ENCODE data around the gene HCRTR2.
"Not testable (repeated sequence)": the region's sequence is repeated elsewhere in the genome, so short reads cannot be mapped to it uniquely, and the experiment has no call there.

Gene HCRTR2

GRCh38 chr6:55142610-55143009 is 31.7 kb upstream of the HCRTR2 start:
- TF ChIP-seq RARB (CRISPR knock-in tag; IDR thresholded peaks at IDR 0.05) (no peak), ZNF565 (CRISPR knock-in tag; conservative IDR thresholded peaks at IDR 0.05; ENCODE audit: low read depth) (no peak), TSHZ2 (CRISPR knock-in tag; IDR thresholded peaks at IDR 0.05) (no peak), CSDC2 (CRISPR knock-in tag; IDR thresholded peaks at IDR 0.05) (no peak), ARNTL (CRISPR knock-in tag; IDR thresholded peaks at IDR 0.05; ENCODE audit: borderline replicate concordance, low read depth) (no peak), TCF4 (CRISPR knock-in tag; IDR thresholded peaks at IDR 0.05; ENCODE audit: borderline replicate concordance) (no peak), ZFP30 (CRISPR knock-in tag; IDR thresholded peaks at IDR 0.05) (no peak), ZC3H10 (CRISPR knock-in tag; IDR thresholded peaks at IDR 0.05) (no peak), ESRRG (CRISPR knock-in tag; IDR thresholded peaks at IDR 0.05) (no peak), ISL1 (CRISPR knock-in tag; IDR thresholded peaks at IDR 0.05) (no peak), PPARA (CRISPR knock-in tag; IDR thresholded peaks at IDR 0.05; ENCODE audit: borderline replicate concordance) (no peak), PATZ1 (CRISPR knock-in tag; IDR thresholded peaks at IDR 0.05; ENCODE audit: borderline replicate concordance) (no peak), OSR1 (CRISPR knock-in tag; IDR thresholded peaks at IDR 0.05) (no peak), POU6F1 (CRISPR knock-in tag; IDR thresholded peaks at IDR 0.05; ENCODE audit: borderline replicate concordance, low read depth) (no peak)

GRCh38 chr6:55153284-55153683 is 21.0 kb upstream of the HCRTR2 start:
- TF ChIP-seq CSDC2 (CRISPR knock-in tag; IDR thresholded peaks at IDR 0.05): no peak
- no peak for ATAC-seq

More at GRCh38 chr6:55142610-55143009, 31.7 kb upstream of the HCRTR2 start:
- no peak for ATAC-seq

- ATAC-seq: not testable (repeated sequence)
Observed at GRCh38 chr6:55158784-55159183, 15.5 kb upstream of the HCRTR2 start.

GRCh38 chr6:55167860-55168259 is 6.5 kb upstream of the HCRTR2 start:
- no peak for TF ChIP-seq OSR1 (CRISPR knock-in tag; IDR thresholded peaks at IDR 0.05)
- no peak for TF ChIP-seq PATZ1 (CRISPR knock-in tag; IDR thresholded peaks at IDR 0.05; ENCODE audit: borderline replicate concordance)
- TF ChIP-seq BACH2 (CRISPR knock-in tag; IDR thresholded peaks at IDR 0.05; ENCODE audit: borderline replicate concordance): no peak
- no peak for TF ChIP-seq ESRRG (CRISPR knock-in tag; IDR thresholded peaks at IDR 0.05)
- TF ChIP-seq PPARA (CRISPR knock-in tag; IDR thresholded peaks at IDR 0.05; ENCODE audit: borderline replicate concordance): no peak
- TF ChIP-seq TCF4 (CRISPR knock-in tag; IDR thresholded peaks at IDR 0.05; ENCODE audit: borderline replicate concordance): no peak
- no peak for TF ChIP-seq CSRNP3 (CRISPR knock-in tag; IDR thresholded peaks at IDR 0.05)
- TF ChIP-seq TSHZ2 (CRISPR knock-in tag; IDR thresholded peaks at IDR 0.05): no peak
- TF ChIP-seq ZNF8 (CRISPR knock-in tag; IDR thresholded peaks at IDR 0.05): no peak
- TF ChIP-seq CSDC2 (CRISPR knock-in tag; IDR thresholded peaks at IDR 0.05): no peak
- TF ChIP-seq GLIS3 (CRISPR knock-in tag; IDR thresholded peaks at IDR 0.05): no peak
- no peak for TF ChIP-seq ZNF565 (CRISPR knock-in tag; conservative IDR thresholded peaks at IDR 0.05; ENCODE audit: low read depth)
- TF ChIP-seq ZC3H10 (CRISPR knock-in tag; IDR thresholded peaks at IDR 0.05): no peak
- no peak for TF ChIP-seq ZFP30 (CRISPR knock-in tag; IDR thresholded peaks at IDR 0.05)
- TF ChIP-seq RARB (CRISPR knock-in tag; IDR thresholded peaks at IDR 0.05): no peak
- no peak for TF ChIP-seq ARNTL (CRISPR knock-in tag; IDR thresholded peaks at IDR 0.05; ENCODE audit: borderline replicate concordance, low read depth)
- no peak for TF ChIP-seq CREB5 (CRISPR knock-in tag; IDR thresholded peaks at IDR 0.05; ENCODE audit: low read depth)
- no peak for TF ChIP-seq SNAI2 (CRISPR knock-in tag; IDR thresholded peaks at IDR 0.05)
- TF ChIP-seq ISL1 (CRISPR knock-in tag; IDR thresholded peaks at IDR 0.05): no peak
- ATAC-seq: no peak
